PC-3 (cell line): ENCODE results near the gene MYO16. TPM values are rescaled to one million over a fixed set of nuclear protein-coding genes. Genes with fewer than 3 reads are reported as not detected.

Source experiments
- ATAC-seq: fragments of 200-7000 bp; cut with Tn5 transposase; 2 replicates; pipeline ENCODE4 v1.9.1; 2020; ENCODE audit warnings: mild to moderate bottlenecking, moderate library complexity
- BruUV-seq: library from RNA; stranded (reverse); fragments of 400-500 nt; replicated peaks from 2 replicates; lab custom pipeline; 2021; lab: Mats Ljungman, UMichigan
- CTCF ChIA-PET: fragments of 300-600 bp; sonication (Branson Sonifier 250); formaldehyde crosslinking; loops from one replicate; lab custom pipeline; 2022; ENCODE audit warnings: antibody characterized with exemption; lab: Charles Lee
- POLR2A ChIA-PET: fragments of 300-600 bp; sonication (Branson Sonifier 250); formaldehyde crosslinking; loops from one replicate; lab custom pipeline; 2022; ENCODE audit warnings: antibody characterized with exemption; ENCODE audit not compliant: unreplicated experiment; lab: Charles Lee
- DNase-seq: peaks from one replicate; pipeline ENCODE4 v3.0.0-alpha.2; 2015
- H2AFZ ChIP-seq: fragments of 300-600 bp; sonication (generic); 2 replicates; pipeline ENCODE4 v1.6.0; 2016; ENCODE audit warnings: antibody characterized with exemption, low read length
- H3F3A ChIP-seq: fragments of 300-600 bp; sonication (generic); one replicate; pipeline ENCODE4 v1.6.0; 2017; ENCODE audit warnings: antibody characterized with exemption, low read length, control low read depth, mild to moderate bottlenecking; ENCODE audit not compliant: unreplicated experiment
- H3K27ac ChIP-seq: fragments of 300-600 bp; sonication (generic); 2 replicates; pipeline ENCODE4 v1.5.1; 2016; ENCODE audit warnings: mild to moderate bottlenecking, low read length
- H3K27me3 ChIP-seq: fragments of 300-600 bp; sonication (generic); 2 replicates; pipeline ENCODE4 v1.6.1; 2016; ENCODE audit warnings: low read length, mixed read lengths
- H3K36me3 ChIP-seq: fragments of 300-600 bp; sonication (generic); 2 replicates; pipeline ENCODE4 v1.6.1; 2016; ENCODE audit warnings: low read depth, mixed run types, low read length, mixed read lengths
- H3K4me1 ChIP-seq: fragments of 300-600 bp; sonication (generic); 2 replicates; pipeline ENCODE4 v1.5.1; 2016; ENCODE audit warnings: low read length; ENCODE audit not compliant: insufficient read depth
- H3K4me2 ChIP-seq: fragments of 300-600 bp; sonication (generic); 2 replicates; pipeline ENCODE4 v1.6.0; 2016; ENCODE audit warnings: low read length
- H3K4me3 ChIP-seq: fragments of 300-600 bp; sonication (generic); 2 replicates; pipeline ENCODE4 v1.5.1; 2016; ENCODE audit warnings: mild to moderate bottlenecking, low read length, mixed read lengths
- H3K79me2 ChIP-seq: fragments of 300-600 bp; sonication (generic); 2 replicates; pipeline ENCODE4 v1.6.1; 2017; ENCODE audit warnings: low read length, mixed read lengths
- H3K9ac ChIP-seq: fragments of 300-600 bp; sonication (generic); 2 replicates; pipeline ENCODE4 v1.6.0; 2016; ENCODE audit warnings: mild to moderate bottlenecking, low read length
- H3K9me2 ChIP-seq: fragments of 300-600 bp; sonication (generic); replicated peaks from 2 replicates; pipeline ENCODE4 v1.6.1; 2016; ENCODE audit warnings: mixed run types, low read length, mixed read lengths
- H3K9me3 ChIP-seq: fragments of 300-600 bp; sonication (generic); 2 replicates; pipeline ENCODE4 v1.6.1; 2016; ENCODE audit warnings: low read length, mixed read lengths
- H4K20me1 ChIP-seq: fragments of 300-600 bp; sonication (generic); 2 replicates; pipeline ENCODE4 v1.6.1; 2016; ENCODE audit warnings: low read length, mixed read lengths
- CTCF ChIP-seq: fragments of 300-600 bp; sonication (generic); conservative IDR thresholded peaks from 2 replicates; pipeline ENCODE4 v1.5.1; 2017; ENCODE audit warnings: antibody characterized with exemption, low read depth, mild to moderate bottlenecking, low read length
- EZH2 ChIP-seq: fragments of 300-600 bp; sonication (generic); IDR thresholded peaks from one replicate; pipeline ENCODE4 v1.6.1; 2017; ENCODE audit warnings: antibody characterized with exemption, mild to moderate bottlenecking, low read length; ENCODE audit not compliant: unreplicated experiment
- EZH2phosphoT487 ChIP-seq: fragments of 300-600 bp; sonication (generic); IDR thresholded peaks from 2 replicates; pipeline ENCODE4 v1.6.1; 2018; ENCODE audit warnings: mild to moderate bottlenecking, antibody characterized with exemption, low read length, borderline replicate concordance
- intact Hi-C: fragments of 100-400 bp; cut with micrococcal nuclease; formaldehyde crosslinking; loops from 2 replicates; pipeline ENCODE4 v1.9.0; 2023
- total RNA-seq: library from RNA; depleted of rRNA; stranded (reverse); fragments of >200 nt; gene quantifications from 2 replicates; pipeline ENCODE4 v1.2.3, GENCODE V29; 2014

Gene MYO16
- total RNA-seq, 1 experiment from 2014 or later: not detected

- intact Hi-C loops: no loop called here
- ATAC-seq: no peak
- no peaks in the 10 kb centered on the region for H3K9me3 ChIP-seq
- no peaks in the 10 kb centered on the region for H3K36me3 ChIP-seq
- H3K9ac ChIP-seq: no peak overlapping the region
- no peak overlapping the region for H3K4me2 ChIP-seq
- H2AFZ ChIP-seq: no peak overlapping the region
- peaks cover 70% of the 10 kb centered on the region for H3K27me3 ChIP-seq
- H3K9me2 ChIP-seq: no peaks in the 10 kb centered on the region
- H3K27ac ChIP-seq: no peak overlapping the region
- ChIA-PET POLR2A (no interaction called here), CTCF (no interaction called here)
- TF ChIP-seq EZH2: no peak
- TF ChIP-seq EZH2phosphoT487: no peak
- TF ChIP-seq CTCF: no peak
- DNase-seq: no peak
- H3K4me3 ChIP-seq: no peak overlapping the region
- BruUV-seq: no TSS peak
- H4K20me1 ChIP-seq: no peaks in the 10 kb centered on the region
- H3F3A ChIP-seq: no peaks in the 10 kb centered on the region
- no peaks in the 10 kb centered on the region for H3K79me2 ChIP-seq
- H3K4me1 ChIP-seq: no peaks in the 10 kb centered on the region
Measured at GRCh38 chr13:109055850-109056249, 426.4 kb downstream of the MYO16 start.

GRCh38 chr13:109058087-109058486, 428.7 kb downstream of the MYO16 start:
- Histone ChIP-seq H3K4me2 (no peak overlapping the region), H3K4me3 (no peak overlapping the region), H3K27ac (no peak overlapping the region), H3K9me2 (no peaks in the 10 kb centered on the region), H2AFZ (no peak overlapping the region), H3F3A (no peaks in the 10 kb centered on the region), H3K9me3 (no peaks in the 10 kb centered on the region), H3K79me2 (no peaks in the 10 kb centered on the region), H3K9ac (no peak overlapping the region), H3K36me3 (no peaks in the 10 kb centered on the region), H3K4me1 (no peaks in the 10 kb centered on the region), H4K20me1 (no peaks in the 10 kb centered on the region), H3K27me3 (peaks cover 54% of the 10 kb centered on the region)
- ATAC-seq: no peak
- no peak for DNase-seq
- no TSS peak for BruUV-seq
- ChIA-PET CTCF (no interaction called here), POLR2A (no interaction called here)
- TF ChIP-seq CTCF (no peak), EZH2 (no peak), EZH2phosphoT487 (no peak)
- intact Hi-C loops: no loop called here

- intact Hi-C loops: no loop called here
- TF ChIP-seq EZH2: no peak
- no peak for TF ChIP-seq EZH2phosphoT487
- no peak for TF ChIP-seq CTCF
- Histone ChIP-seq H3K36me3 (no peaks in the 10 kb centered on the region), H3K79me2 (no peaks in the 10 kb centered on the region), H3K4me3 (no peak overlapping the region), H4K20me1 (no peaks in the 10 kb centered on the region), H3K9ac (no peak overlapping the region), H3K27me3 (peaks cover 3% of the 10 kb centered on the region; the same call in 1 of the 2 replicates), H3F3A (no peaks in the 10 kb centered on the region), H3K4me1 (no peaks in the 10 kb centered on the region), H3K9me2 (no peaks in the 10 kb centered on the region), H3K4me2 (no peak overlapping the region), H3K9me3 (no peaks in the 10 kb centered on the region), H3K27ac (no peak overlapping the region), H2AFZ (no peak overlapping the region)
- ATAC-seq: no peak
- POLR2A ChIA-PET: no interaction called here
- no peak for DNase-seq
- no TSS peak for BruUV-seq
- CTCF ChIA-PET: no interaction called here
Measured at GRCh38 chr13:109072505-109072904, 443.1 kb downstream of the MYO16 start.
